Activated CD4-positive, CD25-positive, alpha-beta regulatory T cell treated with anti-CD3 and anti-CD28 coated beads, Interleukin-2, amount 50 U/mL, for 72 hours (primary cell): ENCODE results near the gene CEMIP.

ENCODE experiments used
- DNase-seq: peaks from one replicate; pipeline ENCODE4 v3.0.0; 2021

CEMIP gene

GRCh38 chr15:80823995-80824394 lies 44.8 kb downstream of the CEMIP start:
- no peak for DNase-seq

GRCh38 chr15:80825361-80826030 lies 46.3 kb downstream of the CEMIP start:
- DNase-seq, result no peak

- DNase-seq, result no peak
Measured at GRCh38 chr15:80828796-80829195, 49.6 kb downstream of the CEMIP start.

GRCh38 chr15:80830677-80831076 lies 51.5 kb downstream of the CEMIP start:
- no peak for DNase-seq

GRCh38 chr15:80831192-80831591 lies 52.0 kb downstream of the CEMIP start:
- no peak for DNase-seq

GRCh38 chr15:80831606-80832224 lies 52.5 kb downstream of the CEMIP start:
- DNase-seq, result no peak

- no peak for DNase-seq
Measured at GRCh38 chr15:80832686-80833085, 53.5 kb downstream of the CEMIP start.

- no peak for DNase-seq
Measured at GRCh38 chr15:80834402-80834801, 55.2 kb downstream of the CEMIP start.

- no peak for DNase-seq
Measured at GRCh38 chr15:80834906-80835305, 55.7 kb downstream of the CEMIP start.

GRCh38 chr15:80835336-80835735 lies 56.2 kb downstream of the CEMIP start:
- DNase-seq, result no peak

- no peak for DNase-seq
Measured at GRCh38 chr15:80836223-80836622, 57.1 kb downstream of the CEMIP start.

- DNase-seq, result no peak
Measured at GRCh38 chr15:80837006-80837405, 57.8 kb downstream of the CEMIP start.

- no peak for DNase-seq
Measured at GRCh38 chr15:80838012-80838411, 58.8 kb downstream of the CEMIP start.

- no peak for DNase-seq
Measured at GRCh38 chr15:80838666-80839065, 59.5 kb downstream of the CEMIP start.

- no peak for DNase-seq
Measured at GRCh38 chr15:80839764-80840130, 60.6 kb downstream of the CEMIP start.

GRCh38 chr15:80840182-80841130 lies 61.3 kb downstream of the CEMIP start:
- DNase-seq, result no peak

GRCh38 chr15:80841541-80841940 lies 62.4 kb downstream of the CEMIP start:
- no peak for DNase-seq

GRCh38 chr15:80844011-80844732 lies 65.0 kb downstream of the CEMIP start:
- DNase-seq, result no peak

GRCh38 chr15:80846031-80846815 lies 67.1 kb downstream of the CEMIP start:
- no peak for DNase-seq

- DNase-seq, result no peak
Measured at GRCh38 chr15:80849308-80849707, 70.1 kb downstream of the CEMIP start.

GRCh38 chr15:80850941-80851451 lies 71.8 kb downstream of the CEMIP start:
- DNase-seq, result no peak

- DNase-seq, result no peak
Measured at GRCh38 chr15:80852676-80853075, 73.5 kb downstream of the CEMIP start.
